SHP77 treated with DMSO at 0.1 percent for 48 hours (cell line): Measurements from ENCODE around the gene ATRN.

Experiments used
- DNase-seq: peaks from one replicate; lab custom pipeline; 2025; lab: John Stamatoyannopoulos, UW

The ATRN gene

DNA sequence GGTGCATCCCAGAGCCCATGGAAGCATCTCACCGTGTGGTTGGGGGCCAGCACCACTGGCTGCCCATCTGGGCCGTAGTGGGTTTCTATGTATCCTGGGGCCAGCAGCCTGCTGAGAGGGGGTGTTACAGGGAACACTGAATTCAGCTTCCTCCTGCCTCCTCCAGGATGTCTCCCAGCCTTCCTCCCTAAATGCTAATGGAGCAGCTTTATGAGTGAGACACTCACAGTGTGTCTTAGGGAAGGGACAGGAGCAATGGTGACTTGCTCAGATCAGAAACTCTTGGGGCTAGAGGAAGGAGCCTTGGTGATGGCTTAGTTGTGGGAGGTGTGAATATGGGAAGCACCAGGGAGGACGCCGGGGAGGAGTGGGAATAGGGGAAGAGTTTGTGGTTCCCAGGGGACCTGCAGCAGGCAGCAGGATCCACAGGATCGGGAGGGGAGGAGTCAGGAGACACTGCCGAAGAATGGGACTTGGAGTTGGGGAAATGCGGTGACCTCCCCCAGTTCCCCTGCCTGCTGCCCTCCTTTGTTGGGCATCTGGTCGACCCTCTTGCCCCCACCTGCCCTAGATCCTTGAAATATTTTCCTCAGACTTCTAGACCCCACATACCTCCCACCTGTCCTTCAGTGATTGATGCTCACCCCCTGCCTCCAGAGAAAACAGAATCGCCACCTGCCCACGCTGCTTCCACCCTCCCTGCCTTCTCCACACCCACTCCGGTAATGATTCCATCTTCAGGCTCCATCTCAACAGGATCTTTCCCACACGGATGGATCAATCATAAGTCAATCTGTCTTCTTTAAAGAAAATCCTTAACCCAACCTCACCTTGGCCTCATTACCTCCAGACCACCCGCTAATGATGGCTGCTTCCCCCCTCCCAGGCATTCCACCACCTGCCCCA is 204.4 kb downstream of the ATRN start:
- no peak for DNase-seq

- no peak for DNase-seq
These were observed 206.9 kb downstream of the ATRN start for GRCh38 chr20:3677733-3678132.

DNA sequence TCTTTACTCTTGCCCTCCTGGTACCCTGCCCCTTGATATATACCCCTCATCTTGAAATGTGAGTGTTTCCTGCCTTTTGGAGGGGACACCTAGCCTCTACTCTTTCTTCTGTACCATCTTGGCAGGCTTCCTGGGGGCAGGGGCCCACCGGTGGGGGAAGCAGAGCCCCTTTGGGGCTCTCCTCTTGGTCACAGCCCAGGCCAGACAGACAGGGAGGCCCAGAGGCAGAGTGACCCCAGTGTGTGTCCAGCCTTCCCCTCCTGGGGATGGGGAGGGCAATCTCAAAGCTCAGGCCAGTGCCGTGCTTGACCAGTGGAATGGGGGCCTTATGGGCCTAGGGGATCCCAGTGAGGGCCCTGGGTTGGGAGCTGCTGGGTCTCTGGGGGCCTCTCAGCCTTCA is 207.4 kb downstream of the ATRN start:
- DNase-seq: no peak

- DNase-seq: no peak
These were observed 208.3 kb downstream of the ATRN start for GRCh38 chr20:3678856-3679720.

DNA sequence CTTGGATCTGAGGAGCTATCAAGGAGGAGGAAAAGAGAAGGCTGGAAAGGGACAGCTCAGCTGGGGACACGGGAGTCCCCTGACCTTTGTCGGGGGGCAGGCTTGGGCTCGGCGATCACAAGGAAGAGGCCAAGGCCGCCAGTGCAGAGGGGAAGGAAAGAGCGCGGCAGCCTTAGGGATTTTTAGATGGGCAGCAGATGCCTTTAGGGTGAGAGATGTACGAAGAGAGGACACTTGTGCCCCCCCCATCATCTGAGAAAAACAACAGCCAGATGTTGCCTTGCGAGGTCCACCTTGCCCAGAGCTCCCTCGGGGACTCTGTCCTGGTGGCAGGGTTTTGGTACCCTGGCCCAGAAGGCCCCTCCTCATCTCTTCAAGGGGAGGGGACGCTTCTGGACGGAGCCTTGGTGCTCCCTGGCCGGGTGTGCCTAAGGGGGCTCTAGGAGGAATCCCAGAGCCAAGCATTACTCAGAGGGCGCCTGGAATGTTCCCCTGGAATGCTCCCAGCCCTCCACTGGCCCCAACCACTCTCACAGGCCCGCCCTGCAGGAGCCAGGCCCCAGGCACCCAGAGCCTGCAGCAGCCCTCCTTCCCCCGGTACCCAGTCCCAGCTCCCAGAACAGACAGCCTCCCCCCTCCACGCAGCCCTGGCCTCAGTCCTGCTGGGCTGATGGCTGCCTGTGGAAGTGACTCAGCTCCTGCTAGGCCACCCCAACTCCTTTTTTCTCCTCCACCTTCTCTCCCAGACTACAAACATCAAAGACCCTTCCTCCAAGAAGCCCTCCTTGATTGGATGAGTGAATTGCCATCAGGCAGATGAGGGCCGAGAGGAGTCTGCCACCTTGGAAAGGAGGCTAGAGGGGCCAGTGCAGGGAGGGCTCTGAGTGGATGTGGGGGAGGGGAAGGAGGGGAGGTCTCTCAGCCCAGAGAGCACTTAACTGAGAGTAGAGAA is 209.2 kb downstream of the ATRN start:
- DNase-seq: no peak

GRCh38 chr20:3680701-3681351 is 210.0 kb downstream of the ATRN start:
- no peak for DNase-seq

DNA sequence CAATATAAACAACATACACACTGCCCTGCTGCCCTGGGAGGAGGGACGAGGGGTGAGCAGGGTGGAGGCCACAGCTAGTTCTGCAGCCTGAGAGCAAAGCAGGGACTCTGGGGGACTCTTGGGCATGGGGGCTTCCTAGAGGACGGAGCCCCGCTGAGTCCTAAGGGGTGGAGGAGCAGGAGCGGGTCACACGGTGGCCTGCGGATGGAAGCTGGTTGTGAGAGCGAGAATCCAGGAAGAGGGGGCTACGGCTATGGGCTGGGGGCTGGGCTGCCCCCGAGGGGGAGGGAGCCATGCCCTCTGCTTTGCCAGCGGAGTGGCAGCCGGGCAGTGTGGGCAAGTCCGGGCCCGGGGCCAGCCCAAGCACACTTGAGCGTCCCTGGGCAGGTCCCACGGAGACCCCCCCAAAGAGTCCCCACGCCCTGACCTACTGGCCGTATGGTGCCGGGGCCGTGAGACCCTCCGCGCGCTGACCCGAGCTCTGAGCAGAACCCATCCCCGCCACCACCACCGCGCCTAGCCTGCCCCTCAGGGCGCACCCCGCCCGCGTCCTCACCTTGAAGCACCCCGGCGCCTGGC is 210.6 kb downstream of the ATRN start:
- no peak for DNase-seq

DNA sequence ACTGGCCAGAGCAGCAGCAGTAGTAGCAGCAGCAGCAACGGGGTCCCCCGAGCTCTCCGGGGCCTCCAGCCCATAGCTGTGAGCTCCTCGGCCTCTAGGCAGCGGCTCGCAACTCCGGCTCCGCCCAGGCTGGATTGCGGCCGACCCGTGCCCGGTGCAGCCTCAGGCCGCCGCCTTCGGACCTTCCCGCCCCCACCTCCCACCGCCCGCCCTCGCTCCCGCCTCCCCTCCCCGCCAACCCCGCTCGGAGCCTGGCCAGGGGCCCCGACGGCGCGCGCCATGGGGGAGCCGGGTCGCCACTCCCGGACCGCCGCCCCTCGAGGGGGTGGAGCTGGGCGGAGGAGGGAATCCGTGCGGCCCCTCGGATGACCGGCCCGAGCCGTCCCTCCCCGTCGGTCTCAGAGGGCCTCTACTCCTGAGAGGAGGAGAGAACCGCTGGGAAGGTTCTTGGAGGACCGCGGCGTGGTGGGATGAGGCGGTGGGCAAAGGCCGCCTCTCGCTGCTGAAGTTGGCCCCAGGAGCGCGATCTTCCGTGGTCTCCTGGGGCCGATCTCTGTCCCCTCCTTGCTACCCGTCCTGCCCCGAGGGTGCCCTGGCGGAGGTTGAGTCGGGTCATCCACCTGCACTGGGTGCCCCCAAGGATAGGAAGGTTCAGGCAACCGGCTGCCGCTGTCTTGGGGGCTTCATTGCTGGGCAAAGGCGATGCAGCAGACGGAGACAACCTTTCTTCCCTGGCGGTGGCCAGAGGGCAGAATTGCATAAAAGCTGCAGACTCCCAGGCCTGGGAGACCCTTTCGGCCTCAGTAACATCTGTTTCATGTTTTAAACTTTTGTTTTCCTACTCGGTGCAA is 211.3 kb downstream of the ATRN start, which contains the start of gene ADAM33:
ADAM33 (minus strand) TSS at position 80 of the 851 bp plus-strand sequence; CDS start at position 74, 6 bp downstream.
- no peak for DNase-seq

DNA sequence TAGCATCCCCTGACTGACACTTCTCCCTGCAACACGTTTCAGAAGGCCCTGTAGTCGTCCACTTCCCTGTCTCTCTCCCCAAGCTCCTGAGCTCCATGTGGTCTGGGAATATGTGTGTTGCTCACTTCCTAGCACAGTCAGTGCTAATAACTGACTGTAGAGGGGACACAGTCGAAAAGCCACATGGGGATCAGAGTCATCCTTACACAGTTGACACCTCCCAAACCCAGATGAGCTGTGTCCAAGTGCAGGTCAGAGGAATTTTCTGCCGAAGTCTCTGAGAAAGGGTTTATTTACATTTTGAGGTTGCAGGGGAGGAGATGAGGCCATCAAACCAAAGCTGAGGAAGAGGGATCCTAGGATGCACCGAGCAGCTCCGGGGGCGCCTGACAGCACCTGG is 214.5 kb downstream of the ATRN start:
- DNase-seq: no peak

- no peak for DNase-seq
These were observed 215.6 kb downstream of the ATRN start for GRCh38 chr20:3686421-3686820.

DNA sequence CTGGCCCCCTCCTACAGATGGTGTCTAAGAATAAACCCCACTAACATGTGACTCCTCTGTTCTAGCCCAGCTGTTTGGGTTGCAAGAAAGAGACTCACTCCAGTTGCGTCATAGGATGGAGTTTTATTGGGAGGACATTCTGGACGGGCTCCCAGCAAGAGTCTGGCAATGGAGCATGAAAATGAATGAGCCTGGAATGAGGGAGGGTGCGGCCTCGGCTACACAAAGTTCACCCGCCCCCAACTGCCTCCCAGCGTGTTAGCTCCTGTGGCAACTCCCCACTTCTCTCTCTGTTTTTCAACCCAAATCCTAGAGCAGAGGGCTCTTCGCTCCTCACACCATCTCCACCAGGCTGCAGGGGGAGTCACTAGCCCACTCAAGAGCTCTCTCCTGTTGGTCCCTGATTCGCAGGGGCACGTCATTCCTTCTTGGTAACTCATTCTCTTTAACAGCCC is 216.1 kb downstream of the ATRN start:
- no peak for DNase-seq

DNA sequence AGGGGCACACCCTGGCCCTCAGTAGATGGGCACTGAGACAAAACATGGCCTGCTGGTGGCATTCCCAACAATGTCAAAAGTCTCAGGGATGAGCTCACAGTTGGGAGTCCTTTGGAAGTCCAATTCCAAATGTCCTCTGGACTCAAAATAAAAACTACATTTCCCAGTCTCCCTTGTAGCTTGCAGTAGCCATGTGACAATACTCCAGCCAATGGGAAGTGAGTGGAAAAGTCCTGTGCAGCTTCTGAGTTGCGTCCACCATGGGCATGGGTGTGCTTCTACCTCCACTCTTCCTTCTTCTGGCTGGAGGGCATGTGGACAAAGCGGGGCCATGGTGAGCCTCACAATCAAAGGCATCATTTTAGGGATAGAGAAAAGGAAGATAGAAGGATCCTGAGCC is 216.8 kb downstream of the ATRN start:
- DNase-seq: no peak

GRCh38 chr20:3689978-3690377 is 219.2 kb downstream of the ATRN start:
- DNase-seq: no peak

GRCh38 chr20:3690413-3690812 is 219.6 kb downstream of the ATRN start:
- DNase-seq: no peak

DNA sequence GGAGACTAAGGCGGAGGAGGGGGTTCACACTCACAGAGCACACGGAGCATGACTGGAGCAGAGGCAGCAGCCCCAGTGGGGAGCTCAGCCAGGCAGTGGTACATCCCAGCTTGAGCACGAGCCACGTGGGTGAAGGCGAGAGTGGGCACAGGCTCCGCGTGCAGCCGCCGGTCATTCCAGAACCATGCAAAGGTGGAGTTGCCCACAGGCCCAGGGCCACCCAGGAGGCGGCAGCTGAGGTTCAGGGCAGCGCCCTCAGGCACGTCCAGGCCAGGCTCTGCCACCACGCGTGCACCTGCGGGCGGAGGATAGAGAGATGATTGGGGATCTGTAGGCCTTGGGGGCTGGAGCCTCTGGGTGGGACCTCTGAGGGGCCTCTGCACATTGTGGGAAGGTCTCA is 220.5 kb downstream of the ATRN start:
- no peak for DNase-seq

DNA sequence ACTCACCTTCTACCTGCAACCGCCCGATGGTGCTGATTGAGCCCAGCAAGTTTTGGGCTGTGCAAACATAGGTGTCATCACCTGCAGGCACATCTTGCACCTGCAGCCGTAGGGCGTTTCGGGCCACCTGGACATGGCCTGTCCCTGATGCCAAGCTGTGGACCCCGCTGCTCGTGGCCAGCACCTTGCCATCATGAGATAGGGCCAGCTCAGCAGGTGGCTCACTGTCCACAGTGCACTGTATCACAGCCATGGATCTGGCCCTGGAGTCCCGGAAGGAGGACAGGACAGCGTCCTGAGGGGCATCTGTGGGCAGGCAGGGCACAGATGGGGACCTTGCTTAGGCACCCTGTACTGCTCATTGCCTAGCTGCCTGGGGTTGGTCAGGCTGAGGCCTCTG is 221.1 kb downstream of the ATRN start:
- no peak for DNase-seq

GRCh38 chr20:3692706-3693294 is 222.0 kb downstream of the ATRN start:
- no peak for DNase-seq

DNA sequence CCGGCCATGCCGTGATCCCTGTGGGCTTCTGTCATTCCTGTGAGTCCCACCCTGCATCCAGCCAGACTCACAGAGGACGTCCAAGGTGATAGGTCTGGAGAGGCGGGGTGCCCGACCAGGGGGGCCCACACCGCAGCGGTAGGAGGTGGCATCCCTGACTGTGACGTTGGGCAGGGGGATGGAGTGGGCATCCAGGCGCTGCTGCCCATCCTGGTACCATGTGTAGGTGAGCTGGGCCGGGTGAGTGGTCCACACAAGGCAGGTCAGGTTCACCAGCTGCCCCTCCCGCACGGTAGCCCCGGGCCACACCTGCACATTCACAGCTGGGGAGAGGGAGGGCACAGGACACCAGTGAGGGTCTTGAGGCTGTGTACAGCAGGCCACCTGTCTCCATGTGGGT is 222.6 kb downstream of the ATRN start:
- no peak for DNase-seq

DNA sequence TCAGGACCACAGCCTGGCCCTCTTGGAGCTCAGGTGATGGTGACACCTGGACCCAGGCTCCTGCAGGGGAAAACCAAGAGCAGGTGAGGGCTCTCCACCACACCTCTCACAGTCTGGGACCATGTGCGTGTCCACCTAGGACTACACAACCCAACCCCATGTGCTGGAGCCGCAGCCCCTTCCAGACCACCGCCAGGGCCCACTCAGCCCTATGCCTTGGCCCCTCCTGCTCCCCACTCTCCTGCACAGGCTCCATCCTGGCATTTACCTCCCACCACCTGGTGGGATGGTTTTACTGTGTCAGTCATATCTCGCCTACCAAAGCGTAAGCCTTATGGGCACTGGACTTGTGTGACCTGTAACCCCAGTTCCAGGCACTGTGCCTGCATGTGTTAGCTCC is 224.0 kb downstream of the ATRN start:
- DNase-seq: no peak
